ENCODE measurements around the gene BORCS6.

- TF ChIP-seq POLR2A (IDR thresholded peaks at IDR 0.05) (peak in 1 of 4 donors; percentile 27), CTCF (IDR thresholded peaks at IDR 0.05) (peak; percentile 83 to 98 (median 94))
Observed at GRCh38 chr17:8158267-8159031, 31.5 kb downstream of the BORCS6 start.

All from esophagus squamous epithelium (tissue), 4 donors.